Fibroblast of peridontal ligament (primary cell): ENCODE measurements around the gene TTC12.
"Not testable (repeated sequence)": the region's sequence is repeated elsewhere in the genome, so short reads cannot be mapped to it uniquely, and the experiment has no call there.

Experiments used
- DNase-seq: peaks from one replicate; pipeline ENCODE4 v3.0.0-alpha.2; 2010; ENCODE audit errors: extremely low read depth

Gene TTC12

DNA sequence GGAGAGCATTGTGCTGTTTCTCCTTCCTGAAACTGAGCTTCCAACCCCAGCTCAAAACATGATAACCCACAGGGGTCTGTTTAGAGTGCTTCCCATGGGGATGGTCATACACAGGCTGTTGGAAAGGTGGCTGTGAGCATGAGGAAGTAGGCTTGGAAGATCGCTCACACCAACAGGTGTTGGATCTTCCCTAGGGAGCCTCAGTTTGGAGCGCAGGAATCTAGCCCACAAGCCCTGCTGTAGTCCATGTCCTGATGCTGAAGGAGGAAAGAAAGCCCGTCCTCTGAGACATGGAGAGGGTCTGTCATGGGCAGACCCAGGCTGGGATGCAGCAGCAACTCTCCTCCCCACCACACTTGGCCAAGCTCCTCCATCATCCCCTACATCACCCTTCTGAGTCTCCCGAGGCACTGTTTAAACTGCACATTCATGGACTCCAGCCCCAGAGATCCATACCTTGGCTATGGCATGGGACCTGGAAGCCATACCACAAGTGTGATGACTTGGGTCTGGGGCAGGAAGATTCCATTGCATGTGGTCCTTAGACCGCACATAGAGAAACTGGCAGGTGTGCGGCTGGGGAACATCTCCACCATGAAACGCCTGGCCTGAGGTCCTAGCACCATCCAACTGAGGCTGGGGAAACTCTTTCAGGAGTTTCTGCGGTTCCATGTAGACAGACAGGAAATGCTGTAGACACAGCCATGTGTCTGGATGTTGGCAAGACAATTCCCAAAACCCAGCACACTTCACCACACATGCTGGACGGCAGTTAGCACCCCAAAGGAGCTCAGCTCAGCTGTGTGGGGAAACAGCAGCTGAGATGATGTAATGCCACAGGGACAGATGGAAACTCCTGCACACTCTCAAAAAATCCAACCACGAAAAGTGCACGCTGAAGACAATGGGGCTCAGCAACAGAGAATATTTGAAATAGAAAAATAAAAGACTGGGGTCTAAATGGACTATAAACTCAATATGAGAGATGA lies 27.6 kb upstream of the TTC12 start:
- peak; percentile 7 for DNase-seq

DNA sequence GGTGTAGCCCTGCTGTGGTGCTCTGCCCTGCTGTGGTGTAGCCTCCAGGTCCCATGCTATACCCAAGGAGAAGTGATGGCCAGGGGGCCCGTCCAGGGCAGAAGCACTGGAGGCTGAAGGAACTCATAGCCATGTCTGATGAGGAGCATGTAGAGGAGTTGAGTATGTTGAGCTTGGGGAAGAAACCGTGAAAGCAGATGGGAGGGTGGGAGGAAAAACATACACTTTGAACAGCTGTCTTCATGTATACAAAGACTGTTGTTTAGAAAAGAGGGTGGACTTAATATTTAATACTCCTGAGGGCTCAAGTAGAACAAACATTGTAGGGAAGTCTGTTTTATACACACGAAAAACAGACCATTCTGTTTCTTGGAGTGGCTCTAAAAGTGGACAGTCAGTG lies 26.6 kb upstream of the TTC12 start:
- no peak for DNase-seq

DNA sequence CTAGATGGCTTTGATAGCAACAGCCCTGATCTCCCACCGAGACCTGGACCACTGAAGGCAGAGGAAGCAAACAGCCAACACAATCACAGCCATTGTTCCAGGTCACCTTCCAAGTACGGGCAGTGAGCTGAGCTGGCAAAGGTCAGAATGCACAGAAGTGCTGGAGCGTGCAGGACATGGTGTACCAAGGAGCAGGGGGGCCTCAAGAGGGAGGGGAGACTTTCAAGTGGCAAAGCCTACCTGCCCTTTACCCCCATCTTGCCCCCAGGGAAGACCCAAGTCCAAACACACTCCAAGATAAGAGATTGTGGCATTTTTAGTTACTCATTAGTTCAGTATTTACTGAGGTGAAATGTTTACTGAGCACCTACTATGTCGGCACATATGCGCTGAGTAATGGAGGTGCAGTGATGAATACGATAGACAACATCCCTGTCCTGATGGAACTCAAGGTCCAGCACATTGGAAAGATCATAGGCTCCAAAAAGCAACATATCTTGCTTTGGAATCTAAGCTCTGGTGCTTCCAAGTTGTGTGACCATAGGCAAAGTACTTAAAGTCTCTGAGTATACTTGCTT lies 26.0 kb upstream of the TTC12 start:
- DNase-seq, result no peak

GRCh38 chr11:113289431-113290187 lies 24.8 kb upstream of the TTC12 start:
- peak; percentile 51 for DNase-seq

DNA sequence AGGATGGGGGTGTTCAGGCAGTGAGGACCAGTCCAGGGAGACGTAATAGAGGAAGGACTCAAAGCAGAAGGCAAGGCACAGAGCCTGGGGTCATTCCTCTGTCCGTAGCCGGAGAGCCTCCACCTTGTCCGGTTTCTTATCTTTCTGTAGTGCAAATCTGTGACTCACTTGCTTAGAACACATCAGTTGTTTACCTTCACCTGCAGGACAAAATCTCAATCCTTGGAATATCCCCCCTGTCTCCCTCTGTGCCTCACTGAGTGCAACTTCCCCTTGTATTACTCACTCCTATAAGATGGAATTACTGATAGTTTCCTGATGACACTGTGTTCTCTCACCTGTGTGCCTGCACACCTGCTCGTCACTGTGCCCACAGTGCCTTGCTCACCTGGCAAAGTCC lies 20.4 kb upstream of the TTC12 start:
- DNase-seq, result no peak

- no peak for DNase-seq
These were observed 18.4 kb upstream of the TTC12 start for GRCh38 chr11:113295993-113296392.

DNA sequence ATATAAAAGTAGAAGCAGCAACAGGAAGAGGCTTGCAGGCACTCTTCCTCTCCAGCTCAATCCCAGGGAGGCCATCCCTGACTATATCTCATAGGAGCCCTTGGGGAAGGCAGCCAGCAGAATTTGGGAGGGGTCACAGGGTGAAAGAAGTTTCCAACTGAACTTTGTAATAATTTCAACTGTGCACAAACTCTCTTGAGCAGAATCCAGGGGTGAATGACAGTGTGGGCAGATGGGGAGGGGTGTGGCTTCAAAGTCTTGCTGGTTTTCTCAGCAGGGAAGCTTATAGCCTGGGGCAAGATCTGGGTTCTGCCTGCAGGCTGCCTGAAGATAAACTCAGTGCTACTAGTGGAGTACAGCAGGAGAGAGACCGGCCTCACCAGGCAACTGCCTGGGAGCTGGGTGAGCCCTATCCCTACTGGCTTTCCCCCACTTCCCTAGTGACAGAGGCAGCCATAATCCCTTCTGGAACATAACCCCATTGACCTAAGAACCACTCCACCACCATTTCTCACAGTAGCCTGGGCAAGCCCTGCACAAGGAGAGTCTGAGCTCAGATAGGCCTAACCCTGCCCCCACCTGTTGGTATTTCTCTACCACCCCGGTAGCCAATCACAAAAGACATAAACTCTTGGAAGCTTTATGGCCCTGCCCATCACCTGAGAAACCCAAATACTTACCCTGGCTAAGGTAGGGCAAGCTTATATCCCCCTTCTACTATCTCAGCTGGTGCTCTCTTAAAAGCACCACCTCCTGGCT lies 17.8 kb upstream of the TTC12 start:
- no peak for DNase-seq

- DNase-seq, result not testable (repeated sequence)
These were observed 15.9 kb upstream of the TTC12 start for GRCh38 chr11:113298496-113298895.

- no peak for DNase-seq
These were observed 9.5 kb upstream of the TTC12 start for GRCh38 chr11:113304916-113305315.

GRCh38 chr11:113305440-113306336 lies 8.7 kb upstream of the TTC12 start:
- DNase-seq, result peak; percentile 68

- DNase-seq, result no peak
These were observed 5.8 kb upstream of the TTC12 start for GRCh38 chr11:113308601-113309000.

DNA sequence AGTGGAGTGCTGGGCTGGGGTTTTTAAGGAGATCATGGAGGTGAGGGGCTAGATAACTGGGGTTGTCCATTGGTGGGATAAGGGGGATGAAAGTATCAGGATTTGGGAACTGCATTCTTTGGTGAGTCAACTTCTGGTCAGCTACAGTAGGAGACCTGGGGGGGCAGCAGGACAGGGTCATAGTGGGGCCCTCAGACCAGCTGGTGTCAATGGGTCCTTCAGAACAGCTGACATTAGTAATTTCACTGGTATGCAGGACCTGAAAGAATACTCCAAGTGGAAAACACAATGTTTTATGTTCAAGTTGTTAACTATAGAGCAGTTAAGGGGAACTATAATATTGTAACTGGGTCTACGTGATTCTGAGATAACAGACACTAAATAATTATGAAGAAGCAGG lies 2.8 kb upstream of the TTC12 start:
- no peak for DNase-seq

DNA sequence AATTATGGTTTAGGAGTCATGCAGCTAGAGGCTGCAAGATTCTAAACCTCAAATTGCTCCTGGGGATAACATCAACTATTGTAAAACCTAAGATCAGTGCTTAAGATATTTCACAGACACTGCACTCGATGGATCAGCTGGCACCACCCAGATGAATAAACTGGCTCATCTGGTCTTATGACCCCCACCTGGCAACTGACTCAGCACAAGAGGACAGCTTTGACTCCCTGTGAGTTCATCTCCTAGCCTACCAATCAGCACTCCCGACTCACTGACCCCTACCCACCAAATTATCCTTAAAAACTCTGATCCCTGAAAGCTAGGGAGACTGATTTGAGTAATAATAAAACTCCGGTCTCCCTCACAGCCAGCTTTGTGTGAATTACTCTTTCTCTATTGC lies 782 bp upstream of the TTC12 start:
- no peak for DNase-seq

- DNase-seq, result no peak
These were observed 356 bp upstream of the TTC12 start for GRCh38 chr11:113314065-113314388.

DNA sequence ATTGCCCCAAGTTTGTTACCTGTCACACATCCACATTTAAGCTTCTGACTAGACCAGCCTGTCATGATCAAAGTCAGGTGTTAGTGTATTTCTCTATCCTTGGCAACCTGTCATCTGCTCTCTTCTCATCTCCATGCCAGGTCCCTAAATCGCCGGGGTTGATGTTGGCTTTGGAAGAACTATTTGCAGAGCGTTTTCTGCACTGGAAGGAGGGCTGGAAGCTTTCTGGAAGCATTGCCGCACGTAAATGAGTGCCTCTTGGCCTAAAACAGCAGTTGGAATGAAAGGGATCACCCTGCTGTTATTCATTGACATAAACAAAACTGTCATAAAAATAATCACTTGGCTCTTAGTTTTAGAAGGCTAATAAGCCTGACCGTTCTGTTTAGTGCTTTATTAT lies 1.4 kb downstream of the TTC12 start:
- no peak for DNase-seq

DNA sequence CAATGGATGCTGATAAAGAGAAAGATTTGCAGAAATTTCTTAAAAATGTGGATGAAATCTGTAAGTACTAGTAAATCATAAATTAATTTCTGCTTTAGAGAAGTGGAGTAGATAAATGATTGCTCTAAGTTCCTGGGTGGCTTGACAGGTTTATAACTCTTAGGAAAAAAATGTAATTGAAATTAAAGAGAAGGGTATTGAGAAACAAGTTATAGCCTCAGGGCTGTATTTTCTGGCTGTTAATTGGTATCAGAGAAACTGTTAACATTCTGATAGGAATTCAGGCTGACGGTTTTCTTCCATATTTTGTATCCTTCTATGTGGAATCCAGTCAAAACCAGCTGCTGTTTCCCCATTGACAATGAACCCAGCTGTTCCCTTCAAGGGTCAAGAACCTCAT lies 1.9 kb downstream of the TTC12 start:
- no peak for DNase-seq

DNA sequence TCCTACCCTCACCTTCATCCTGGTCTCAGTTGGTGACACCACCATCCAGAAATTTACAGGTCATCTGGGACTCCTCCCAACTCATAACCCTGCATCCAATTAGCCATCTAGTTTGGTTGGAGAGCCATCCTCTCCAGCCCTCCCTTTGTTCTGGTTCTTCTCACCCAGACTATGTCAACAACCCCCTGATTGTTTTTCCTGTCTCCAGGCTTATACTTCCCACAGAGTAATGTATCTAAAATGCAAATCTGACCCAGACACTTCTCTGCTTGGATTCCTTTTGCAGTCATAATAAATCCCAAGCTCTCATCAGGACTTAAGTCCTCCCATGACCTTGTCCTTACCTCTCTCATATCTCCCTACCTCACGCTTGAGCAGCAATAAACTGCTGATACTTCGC lies 3.0 kb downstream of the TTC12 start:
- no peak for DNase-seq

DNA sequence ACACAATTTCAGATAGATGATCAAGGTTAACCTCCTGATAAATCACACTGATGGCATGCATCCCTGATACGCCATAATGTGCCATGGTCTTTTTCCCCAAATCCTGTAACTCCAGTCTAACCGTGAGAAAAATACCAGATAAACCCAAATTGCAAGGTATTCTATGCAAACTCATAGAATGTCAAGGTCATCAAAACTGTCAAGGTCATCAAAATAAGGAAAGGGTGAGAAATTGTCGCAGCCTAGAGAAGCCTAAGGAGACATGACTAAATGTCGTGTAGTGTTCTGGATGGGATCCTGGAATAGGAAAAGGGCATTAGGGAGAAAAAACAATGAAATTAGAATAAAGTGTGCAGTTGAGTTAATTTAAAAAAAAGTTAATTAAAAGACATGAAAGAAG lies 4.7 kb downstream of the TTC12 start:
- no peak for DNase-seq

DNA sequence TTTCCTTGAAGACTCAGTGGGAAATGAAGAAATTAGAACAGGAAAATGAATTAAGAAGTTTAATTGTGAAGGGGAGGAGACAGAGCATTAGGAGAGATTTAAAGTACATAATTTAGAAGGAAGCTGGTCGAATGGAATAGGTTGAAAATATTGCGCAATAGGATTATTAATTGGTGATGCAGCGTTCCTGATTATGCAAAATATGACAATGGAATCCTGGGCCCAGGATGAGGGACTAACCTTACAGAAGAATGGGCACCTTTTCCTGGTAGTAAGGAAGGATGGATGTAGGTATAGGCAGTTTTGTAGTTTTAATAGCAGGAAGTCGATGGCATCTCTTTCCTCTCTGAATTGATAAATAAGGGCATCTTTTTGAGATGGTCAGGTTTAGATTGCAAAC lies 7.8 kb downstream of the TTC12 start:
- no peak for DNase-seq

DNA sequence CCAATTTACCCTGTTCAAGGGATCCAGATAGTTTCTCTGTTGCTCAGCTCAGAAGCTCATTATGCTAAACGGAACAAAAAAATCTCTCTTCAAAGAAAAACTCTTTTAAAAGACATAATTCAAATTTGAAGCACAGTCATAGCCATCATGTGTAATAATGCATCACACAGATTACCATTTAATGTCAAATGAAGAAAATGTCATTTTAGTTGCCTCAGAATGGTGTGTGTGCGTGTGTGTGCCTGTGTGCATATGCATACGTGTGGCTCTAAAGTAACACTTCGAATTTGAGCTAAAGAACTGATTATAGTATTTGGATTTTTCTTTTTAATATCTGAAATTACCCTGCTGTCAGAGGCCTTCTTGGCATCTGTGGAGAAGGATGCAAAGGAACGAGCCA lies 9.9 kb downstream of the TTC12 start:
- DNase-seq, result no peak

DNA sequence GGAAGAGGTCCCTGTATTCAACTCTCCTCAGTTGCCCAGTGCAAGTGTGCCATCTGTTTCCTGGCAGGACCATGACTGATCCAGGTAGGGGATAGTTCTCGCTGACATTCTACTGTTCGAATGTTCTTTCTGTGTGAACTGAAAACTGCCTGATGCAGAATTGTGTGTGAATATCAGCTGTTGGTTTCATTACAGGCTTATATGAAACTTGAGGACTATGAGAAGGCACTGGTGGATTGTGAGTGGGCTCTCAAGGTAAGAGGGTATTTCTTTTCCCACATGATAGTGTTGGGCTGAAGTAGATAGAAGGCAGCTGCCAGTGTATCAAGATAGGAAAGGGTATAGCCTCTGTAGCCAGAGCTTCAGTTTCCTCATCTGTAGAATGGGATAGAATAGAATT lies 15.3 kb downstream of the TTC12 start:
- DNase-seq, result no peak
